ENCODE measurements around the gene VWA8.
"Not testable (repeated sequence)": the region's sequence is repeated elsewhere in the genome, so short reads cannot be mapped to it uniquely, and the experiment has no call there.

The VWA8 gene

DNA sequence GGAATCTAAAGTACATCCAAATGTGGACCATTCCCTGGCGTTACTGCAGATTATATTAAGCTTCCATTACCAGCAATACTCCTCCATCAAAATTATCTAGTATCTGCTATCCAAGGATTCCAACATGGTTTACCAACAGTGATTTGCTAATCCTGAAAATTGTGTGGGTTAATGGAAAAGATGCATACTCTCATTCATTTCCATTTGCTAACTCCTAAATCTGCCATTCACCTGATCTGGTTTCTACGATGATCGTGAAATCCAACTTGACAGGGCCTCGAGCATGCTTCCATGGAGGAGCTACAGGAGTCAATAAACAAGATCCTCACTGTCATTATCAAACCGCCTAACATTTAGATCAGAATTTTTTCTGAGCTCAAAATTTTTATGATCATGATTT lies 382.5 kb downstream of the VWA8 start:
- Histone ChIP-seq H3K9me3 (ENCODE audit: severe bottlenecking) (no peaks in the 10 kb centered on the region), H3K27me3 (ENCODE audit: insufficient read depth, low read depth, severe bottlenecking) (no peaks in the 10 kb centered on the region), H3K4me3 (ENCODE audit: low read depth, low read length) (no peak overlapping the region), H3K36me3 (no peaks in the 10 kb centered on the region), H3K27ac (no peak overlapping the region)
- DNase-seq = no peak
- TF ChIP-seq, protein P1, sequence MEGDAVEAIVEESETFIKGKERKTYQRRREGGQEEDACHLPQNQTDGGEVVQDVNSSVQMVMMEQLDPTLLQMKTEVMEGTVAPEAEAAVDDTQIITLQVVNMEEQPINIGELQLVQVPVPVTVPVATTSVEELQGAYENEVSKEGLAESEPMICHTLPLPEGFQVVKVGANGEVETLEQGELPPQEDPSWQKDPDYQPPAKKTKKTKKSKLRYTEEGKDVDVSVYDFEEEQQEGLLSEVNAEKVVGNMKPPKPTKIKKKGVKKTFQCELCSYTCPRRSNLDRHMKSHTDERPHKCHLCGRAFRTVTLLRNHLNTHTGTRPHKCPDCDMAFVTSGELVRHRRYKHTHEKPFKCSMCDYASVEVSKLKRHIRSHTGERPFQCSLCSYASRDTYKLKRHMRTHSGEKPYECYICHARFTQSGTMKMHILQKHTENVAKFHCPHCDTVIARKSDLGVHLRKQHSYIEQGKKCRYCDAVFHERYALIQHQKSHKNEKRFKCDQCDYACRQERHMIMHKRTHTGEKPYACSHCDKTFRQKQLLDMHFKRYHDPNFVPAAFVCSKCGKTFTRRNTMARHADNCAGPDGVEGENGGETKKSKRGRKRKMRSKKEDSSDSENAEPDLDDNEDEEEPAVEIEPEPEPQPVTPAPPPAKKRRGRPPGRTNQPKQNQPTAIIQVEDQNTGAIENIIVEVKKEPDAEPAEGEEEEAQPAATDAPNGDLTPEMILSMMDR (IDR thresholded peaks at IDR 0.05; ENCODE audit: low read depth, low read length) = no peak

DNA sequence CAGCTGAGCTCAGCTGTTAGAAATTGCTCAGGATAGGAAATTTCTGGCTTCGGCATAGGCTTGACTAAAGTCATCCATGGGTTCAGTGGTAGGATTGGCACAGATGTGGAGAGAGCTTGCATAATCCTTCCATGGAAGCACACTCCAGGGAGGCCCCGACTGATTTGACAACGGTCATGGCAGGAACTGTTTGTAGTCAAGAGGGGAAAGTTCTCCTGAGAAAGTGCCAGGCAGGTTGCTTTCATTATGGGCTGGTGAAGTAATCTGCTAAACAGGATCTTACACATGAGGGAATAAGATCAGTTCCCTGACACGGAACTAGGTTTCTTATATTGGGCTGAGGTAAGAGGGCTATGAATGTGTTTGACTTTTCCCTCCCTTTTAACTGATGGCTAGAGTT lies 383.5 kb downstream of the VWA8 start:
- no peak overlapping the region for H3K4me3 ChIP-seq (ENCODE audit: low read depth, low read length)
- DNase-seq = no peak
- H3K27me3 ChIP-seq (ENCODE audit: insufficient read depth, low read depth, severe bottlenecking) = no peaks in the 10 kb centered on the region
- no peaks in the 10 kb centered on the region for H3K36me3 ChIP-seq
- no peak overlapping the region for H3K27ac ChIP-seq
- TF ChIP-seq, protein P1 (IDR thresholded peaks at IDR 0.05; ENCODE audit: low read depth, low read length) = no peak
- H3K9me3 ChIP-seq (ENCODE audit: severe bottlenecking) = no peaks in the 10 kb centered on the region

DNA sequence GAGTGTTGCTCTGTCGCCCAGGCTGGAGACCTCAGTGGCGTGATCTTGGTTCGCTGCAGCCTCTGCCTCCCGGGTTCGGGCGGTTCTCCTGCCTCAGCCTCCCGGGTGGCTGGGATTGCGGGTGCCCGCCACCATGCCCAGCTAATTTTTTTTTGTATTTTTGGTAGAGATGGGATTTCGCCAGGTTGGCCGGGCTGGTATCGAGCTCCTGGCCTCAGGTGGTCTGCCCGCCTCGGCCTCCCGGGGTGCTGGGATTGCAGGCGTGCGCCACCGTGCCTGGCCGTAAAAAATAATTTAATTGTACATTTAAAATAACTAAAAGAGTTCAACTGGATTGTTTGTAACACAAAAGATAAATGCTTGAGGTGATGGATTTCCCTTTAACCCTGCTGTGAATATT lies 387.3 kb downstream of the VWA8 start:
- not testable (repeated sequence) for H3K9me3 ChIP-seq (ENCODE audit: severe bottlenecking); H3K27me3 ChIP-seq (ENCODE audit: insufficient read depth, low read depth, severe bottlenecking); H3K36me3 ChIP-seq; H3K27ac ChIP-seq; DNase-seq; H3K4me3 ChIP-seq (ENCODE audit: low read depth, low read length)

DNA sequence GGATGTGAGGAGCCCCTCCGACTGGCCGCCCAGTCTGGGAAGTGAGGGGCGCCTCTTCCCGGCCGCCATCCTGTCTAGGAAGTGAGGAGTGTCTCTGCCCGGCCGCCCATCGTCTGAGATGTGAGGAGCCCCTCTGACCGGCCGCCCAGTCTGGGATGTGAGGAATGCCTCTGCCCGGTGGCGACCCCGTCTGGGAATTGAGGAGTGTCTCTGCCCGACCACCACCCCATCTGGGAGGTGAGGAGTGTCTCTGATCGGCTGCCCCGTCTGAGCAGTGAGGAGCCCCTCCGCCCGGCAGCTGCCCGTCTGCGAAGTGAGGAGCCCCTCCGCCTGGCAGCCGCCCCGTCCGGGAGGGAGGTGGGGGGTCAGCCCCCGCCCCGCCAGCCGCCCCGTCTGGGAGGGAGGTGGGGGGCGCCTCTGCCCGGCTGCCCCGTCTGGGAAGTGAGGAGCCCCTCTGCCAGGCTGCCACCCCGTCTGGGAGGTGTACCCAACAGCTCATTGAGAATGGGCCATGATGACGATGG lies 389.0 kb downstream of the VWA8 start:
- not testable (repeated sequence) for H3K9me3 ChIP-seq (ENCODE audit: severe bottlenecking); H3K27ac ChIP-seq; H3K4me3 ChIP-seq (ENCODE audit: low read depth, low read length); H3K36me3 ChIP-seq; H3K27me3 ChIP-seq (ENCODE audit: insufficient read depth, low read depth, severe bottlenecking); DNase-seq

DNA sequence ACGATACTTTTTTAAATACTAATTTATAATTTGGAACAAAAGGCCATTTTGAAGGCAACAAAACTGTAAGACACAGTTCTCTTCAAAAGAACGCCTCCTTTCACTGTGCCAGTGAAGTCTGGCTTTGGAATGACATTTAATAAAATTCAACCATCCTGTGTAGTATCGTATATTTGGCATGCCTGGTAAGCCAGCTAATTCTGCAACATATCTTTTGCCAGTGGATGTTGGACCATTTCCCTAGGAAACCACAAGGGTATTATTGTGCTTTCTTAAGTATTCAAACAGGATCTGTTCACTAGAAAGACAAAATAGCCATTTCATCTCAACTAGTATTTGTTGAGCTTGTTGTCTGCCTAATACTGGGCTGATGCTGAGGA lies 391.9 kb downstream of the VWA8 start:
- Histone ChIP-seq H3K9me3 (ENCODE audit: severe bottlenecking) (no peaks in the 10 kb centered on the region), H3K27ac (no peak overlapping the region), H3K27me3 (ENCODE audit: insufficient read depth, low read depth, severe bottlenecking) (no peaks in the 10 kb centered on the region), H3K36me3 (no peaks in the 10 kb centered on the region), H3K4me3 (ENCODE audit: low read depth, low read length) (no peak overlapping the region)
- no peak for DNase-seq
- TF ChIP-seq, protein P1 (IDR thresholded peaks at IDR 0.05; ENCODE audit: low read depth, low read length) = no peak

DNA sequence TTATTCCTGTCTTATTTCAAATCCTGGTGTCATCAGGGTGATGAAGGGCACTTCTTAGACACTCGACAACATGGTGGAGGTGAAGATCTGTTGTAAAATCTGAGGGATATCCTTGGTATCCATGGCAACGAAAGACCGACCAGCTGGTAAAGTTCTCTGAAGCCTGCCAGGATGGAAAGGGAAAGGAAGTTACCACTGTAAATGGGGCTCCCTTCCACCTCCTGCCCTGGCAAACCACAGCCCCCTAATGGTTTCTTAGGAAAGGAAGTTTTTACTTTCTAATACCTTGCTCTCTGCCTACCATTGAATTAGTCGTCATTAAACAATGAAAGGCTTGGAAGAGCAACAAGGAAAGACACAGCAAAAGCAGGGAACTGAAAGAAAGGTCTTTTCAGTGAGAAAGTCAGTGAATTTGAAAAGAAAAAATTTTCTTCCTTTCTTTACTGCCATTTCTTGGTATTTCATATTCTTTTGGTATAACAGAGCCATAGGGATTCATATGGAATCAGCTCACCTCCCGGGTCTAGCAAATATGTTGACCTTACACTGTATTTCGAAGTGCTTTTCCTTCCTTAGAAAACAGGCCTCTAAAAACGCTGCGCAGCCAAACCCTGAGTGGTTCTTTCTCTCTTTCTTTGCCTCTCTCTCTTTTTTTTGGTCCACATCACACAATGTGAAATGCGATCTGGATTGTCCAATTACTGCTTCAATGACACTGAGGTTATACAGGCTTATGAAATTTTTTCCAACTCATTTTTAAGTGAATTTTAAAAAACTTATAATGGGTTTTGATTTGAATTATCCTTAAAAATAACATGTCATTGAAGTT lies 392.6 kb downstream of the VWA8 start:
- Histone ChIP-seq H3K36me3 (no peaks in the 10 kb centered on the region), H3K4me3 (ENCODE audit: low read depth, low read length) (no peak overlapping the region), H3K27me3 (ENCODE audit: insufficient read depth, low read depth, severe bottlenecking) (no peaks in the 10 kb centered on the region), H3K27ac (no peak overlapping the region), H3K9me3 (ENCODE audit: severe bottlenecking) (no peaks in the 10 kb centered on the region)
- DNase-seq = no peak
- TF ChIP-seq, protein P1 (IDR thresholded peaks at IDR 0.05; ENCODE audit: low read depth, low read length) = no peak

DNA sequence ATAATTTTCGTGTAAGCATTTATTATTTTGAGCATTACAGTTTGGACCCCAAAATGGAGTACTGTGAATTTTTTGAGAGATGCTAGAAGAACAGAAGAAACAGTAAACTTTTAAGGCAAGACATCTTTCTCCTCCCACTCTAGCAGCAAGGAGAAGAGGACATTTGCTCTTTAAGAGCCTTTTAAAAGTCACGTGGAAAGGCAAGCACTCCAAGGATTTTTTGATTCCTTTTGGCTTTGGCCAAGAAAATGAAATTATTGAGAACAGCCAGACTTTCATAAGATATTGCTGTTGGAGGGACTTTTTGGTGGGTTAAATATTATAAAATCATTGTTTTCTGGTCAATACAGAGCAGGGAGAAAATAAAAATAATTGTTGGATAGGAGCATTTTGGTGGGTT lies 393.5 kb downstream of the VWA8 start:
- no peaks in the 10 kb centered on the region for H3K36me3 ChIP-seq
- no peaks in the 10 kb centered on the region for H3K27me3 ChIP-seq (ENCODE audit: insufficient read depth, low read depth, severe bottlenecking)
- DNase-seq = no peak
- H3K4me3 ChIP-seq (ENCODE audit: low read depth, low read length) = no peak overlapping the region
- H3K27ac ChIP-seq = no peak overlapping the region
- H3K9me3 ChIP-seq (ENCODE audit: severe bottlenecking) = no peaks in the 10 kb centered on the region
- TF ChIP-seq, protein P1 (IDR thresholded peaks at IDR 0.05; ENCODE audit: low read depth, low read length) = no peak
